ENCODE data around the gene PPM1L. TPM values are rescaled to one million over a fixed set of nuclear protein-coding genes. Genes with fewer than 3 reads are reported as not detected.
A peak's percentile ranks its signal among the peaks of the same experiment; 100 is the strongest.
"Not testable (repeated sequence)": the region's sequence is repeated elsewhere in the genome, so short reads cannot be mapped to it uniquely, and the experiment has no call there.

PPM1L gene
- total RNA-seq, result 63.9 TPM
- long read RNA-seq, partial matches to known transcripts, result 1 of 5 reads
- long read RNA-seq, other reads (novel, unspliced or antisense), result 4 of 5 reads

GRCh38 chr3:160755776-160756304, at the start of gene PPM1L:
PPM1L (plus strand) TSS chr3:160756231.
- ATAC-seq (peak; percentile 65), DNase-seq (ENCODE audit: missing footprints) (peak; percentile 88)
- intact Hi-C loops (cut with DNase I), result loop anchor here (2.0 to 10.0 kb wide), 7 partner anchors 45 to 349 kb away; partner anchors contain the start of genes B3GALNT1 and KPNA4

DNA sequence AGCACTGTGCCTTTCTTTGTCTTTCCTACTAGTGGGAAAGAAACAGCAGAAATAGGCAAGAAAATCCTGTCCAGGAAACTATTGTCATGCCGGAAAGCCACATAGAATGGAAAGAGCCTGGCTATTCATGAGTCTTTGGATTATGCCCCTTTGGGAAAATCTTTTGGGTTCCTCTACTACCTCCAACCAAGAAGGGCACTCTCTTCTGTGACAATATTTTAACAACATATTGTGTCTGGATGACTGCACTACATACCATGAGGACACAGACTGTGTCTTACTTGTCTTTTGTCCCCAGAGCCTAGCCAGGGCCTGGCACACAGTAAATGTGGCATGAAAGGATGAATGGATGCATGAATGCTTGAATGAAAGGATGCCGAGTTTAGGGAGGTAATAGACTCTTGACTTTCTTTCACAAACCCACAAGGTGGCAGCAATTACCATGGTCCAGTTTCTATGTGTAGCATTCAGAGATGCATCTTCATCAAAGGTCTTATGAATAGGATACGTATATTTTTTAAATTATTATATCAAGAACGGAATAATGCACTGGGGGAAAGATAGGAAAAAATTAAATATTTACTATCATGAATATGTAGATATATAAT, 48.7 kb upstream of the PPM1L start:
- intact Hi-C loops (cut with DNase I), result loop anchor here (1.0 to 10.0 kb wide), 4 partner anchors 48 to 718 kb away; partner anchors contain the start of gene PPM1L
- ATAC-seq (peak; percentile 71), DNase-seq (ENCODE audit: missing footprints) (no peak)

- ATAC-seq (no peak), DNase-seq (ENCODE audit: missing footprints) (no peak)
- intact Hi-C loops (cut with DNase I), result loop anchor here (10.0 kb wide), 3 partner anchors 45 to 715 kb away; partner anchors contain the start of gene PPM1L
Measured at GRCh38 chr3:160709477-160710182, 46.4 kb upstream of the PPM1L start.

GRCh38 chr3:160713144-160713543, 42.9 kb upstream of the PPM1L start:
- DNase-seq (ENCODE audit: missing footprints); ATAC-seq; intact Hi-C loops (cut with DNase I): not testable (repeated sequence)

GRCh38 chr3:160719710-160720109, 36.3 kb upstream of the PPM1L start:
- intact Hi-C loops (cut with DNase I), result no loop called here
- ATAC-seq (no peak), DNase-seq (ENCODE audit: missing footprints) (no peak)

DNA sequence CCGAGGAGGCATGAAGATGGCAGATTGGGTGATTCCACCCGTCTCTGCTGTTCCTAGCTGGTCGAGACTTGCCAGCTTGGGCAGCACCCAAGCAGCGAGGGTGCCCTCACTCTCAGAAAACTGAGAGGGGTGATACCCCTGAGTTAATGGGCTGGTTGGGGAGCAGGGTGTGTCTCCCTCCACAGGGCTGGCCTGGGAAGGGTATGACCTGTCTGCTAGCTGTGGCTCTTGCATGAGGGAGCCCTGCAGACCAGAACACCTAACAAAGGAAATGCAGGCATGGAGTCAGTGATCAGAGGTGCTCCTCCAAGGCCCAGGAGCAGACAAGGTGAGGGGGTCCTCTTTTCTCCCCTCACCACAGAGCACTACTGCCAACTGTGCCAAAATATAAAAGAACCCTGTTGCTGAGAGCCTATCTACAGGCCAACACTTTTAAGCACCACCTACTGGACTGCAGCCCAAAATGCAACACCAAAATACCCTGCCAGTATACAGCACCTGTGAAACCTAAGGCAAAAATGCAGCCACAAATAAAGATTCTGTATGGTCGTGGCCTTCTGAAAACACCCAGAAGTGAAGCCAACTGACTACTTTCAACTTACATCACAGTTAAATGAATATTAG, 35.8 kb upstream of the PPM1L start:
- intact Hi-C loops (cut with DNase I), result no loop called here
- ATAC-seq, result peak; percentile 26

DNA sequence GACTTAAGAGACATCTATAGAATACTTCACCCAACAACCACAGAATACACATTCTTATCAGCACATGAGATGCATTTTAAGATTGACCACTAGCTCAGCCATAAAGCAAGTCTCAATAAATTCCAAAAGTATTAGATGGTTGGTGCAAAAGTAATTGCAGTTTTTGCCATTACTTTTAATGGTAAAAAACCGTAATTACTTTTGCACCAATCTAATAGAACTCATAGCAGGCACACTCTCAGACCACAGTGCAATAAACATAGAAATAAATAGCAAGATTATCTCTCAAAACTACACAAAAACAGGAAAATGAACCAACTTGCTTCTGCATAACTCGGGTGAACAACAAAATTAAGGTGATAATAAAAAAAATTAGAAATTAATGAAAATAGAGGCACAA, 33.7 kb upstream of the PPM1L start:
- intact Hi-C loops (cut with DNase I), result no loop called here
- no peak for DNase-seq (ENCODE audit: missing footprints)
- ATAC-seq, result no peak

More for the DNA sequence above, 35.8 kb upstream of the PPM1L start:
- no peak for DNase-seq (ENCODE audit: missing footprints)

- intact Hi-C loops (cut with DNase I), result no loop called here
- DNase-seq (ENCODE audit: missing footprints), result no peak
Measured at GRCh38 chr3:160725338-160725737, 30.7 kb upstream of the PPM1L start.

GRCh38 chr3:160735826-160736225, 20.2 kb upstream of the PPM1L start:
- DNase-seq (ENCODE audit: missing footprints), result no peak
- intact Hi-C loops (cut with DNase I), result no loop called here

More at GRCh38 chr3:160725338-160725737, 30.7 kb upstream of the PPM1L start:
- no peak for ATAC-seq

DNA sequence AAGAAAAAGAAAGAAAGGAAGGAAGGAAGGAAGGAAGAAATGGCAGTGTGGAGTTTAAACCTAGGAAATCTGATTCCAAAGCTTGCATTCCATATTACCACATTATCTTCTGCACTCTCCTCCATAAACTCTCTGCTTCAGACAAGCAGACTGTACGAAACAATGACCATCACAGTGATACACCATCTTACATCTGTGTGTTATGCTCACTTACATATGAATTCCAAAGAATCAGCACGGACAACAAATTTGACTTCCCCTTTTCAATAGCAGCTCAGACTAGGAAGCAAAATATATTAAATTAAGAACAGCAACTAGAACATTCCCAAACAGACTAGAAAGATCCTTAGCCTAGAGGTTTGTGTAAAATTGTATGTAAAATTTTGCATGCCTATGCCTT, 18.0 kb upstream of the PPM1L start:
- DNase-seq (ENCODE audit: missing footprints) (no peak), ATAC-seq (no peak)
- intact Hi-C loops (cut with DNase I), result no loop called here

More at GRCh38 chr3:160735826-160736225, 20.2 kb upstream of the PPM1L start:
- no peak for ATAC-seq

DNA sequence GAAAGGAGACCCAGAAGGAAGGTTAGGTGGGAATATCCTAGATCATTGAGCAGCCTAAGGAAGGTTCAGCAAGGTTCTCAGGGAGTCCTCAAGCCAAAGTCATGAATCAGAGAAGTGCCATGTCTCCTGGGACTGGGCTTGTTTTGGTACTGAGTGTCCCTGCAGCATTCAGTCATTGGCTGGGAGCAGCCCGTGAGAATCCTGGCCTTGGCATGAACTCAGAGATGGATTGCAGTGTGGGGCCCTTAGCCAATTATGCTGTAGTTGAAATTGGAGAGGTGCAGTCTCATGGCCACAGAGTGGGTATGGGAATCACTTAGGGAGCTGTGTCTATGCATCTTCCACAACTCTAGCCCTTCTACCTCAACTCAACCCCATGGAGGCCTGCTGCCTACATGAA, 17.0 kb upstream of the PPM1L start:
- ATAC-seq (peak; percentile 91), DNase-seq (ENCODE audit: missing footprints) (peak; percentile 34)
- intact Hi-C loops (cut with DNase I), result no loop called here

- no peak for DNase-seq (ENCODE audit: missing footprints)
- intact Hi-C loops (cut with DNase I), result no loop called here
- no peak for ATAC-seq
Measured at GRCh38 chr3:160746976-160747375, 9.1 kb upstream of the PPM1L start.

DNA sequence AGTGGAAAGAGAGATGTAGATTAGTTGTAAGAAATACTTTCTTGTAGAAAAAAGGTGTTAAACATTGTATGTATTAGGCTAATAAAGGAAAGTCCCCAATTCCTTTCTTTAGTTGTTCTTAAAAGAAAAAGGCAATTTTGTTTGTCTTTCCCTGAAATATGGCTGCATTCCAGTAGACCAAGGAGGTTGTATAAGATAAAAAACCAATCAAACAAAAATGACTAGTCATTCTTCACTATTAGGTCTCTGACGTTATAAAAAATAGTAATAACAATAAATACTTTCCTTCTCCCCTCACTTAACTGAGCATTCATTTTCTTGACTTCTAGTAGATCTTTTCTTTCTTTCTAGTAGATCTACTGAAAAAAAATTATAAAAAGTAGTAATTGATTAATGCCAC, 8.6 kb upstream of the PPM1L start:
- DNase-seq (ENCODE audit: missing footprints) (no peak), ATAC-seq (no peak)
- intact Hi-C loops (cut with DNase I), result no loop called here

- DNase-seq (ENCODE audit: missing footprints) (no peak), ATAC-seq (no peak)
- intact Hi-C loops (cut with DNase I), result no loop called here
Measured at GRCh38 chr3:160748231-160748630, 7.8 kb upstream of the PPM1L start.

DNA sequence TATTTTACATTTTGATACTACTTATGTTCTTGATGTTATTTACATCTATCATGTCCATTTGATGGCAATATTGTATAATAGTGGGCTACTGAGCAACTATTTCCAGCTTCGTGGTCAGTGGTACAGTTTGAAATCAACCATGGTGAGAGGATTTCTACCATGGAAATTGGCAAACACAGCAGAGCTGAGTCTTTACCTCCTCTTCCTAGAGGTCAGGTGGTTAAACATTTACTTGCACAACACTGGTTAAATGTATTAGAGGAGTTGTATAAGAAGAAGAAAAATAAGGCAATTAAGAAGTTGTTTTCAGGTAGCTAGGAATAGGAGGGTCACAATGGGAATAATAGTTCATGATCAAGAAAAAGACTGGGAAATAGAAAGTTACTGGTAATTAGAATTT, 7.2 kb upstream of the PPM1L start:
- ATAC-seq (no peak), DNase-seq (ENCODE audit: missing footprints) (no peak)
- intact Hi-C loops (cut with DNase I), result no loop called here

GRCh38 chr3:160753953-160754352, 2.1 kb upstream of the PPM1L start:
- intact Hi-C loops (cut with DNase I), result loop anchor here (10.0 kb wide), 2 partner anchors 49 to 351 kb away; partner anchors contain the start of gene B3GALNT1

DNA sequence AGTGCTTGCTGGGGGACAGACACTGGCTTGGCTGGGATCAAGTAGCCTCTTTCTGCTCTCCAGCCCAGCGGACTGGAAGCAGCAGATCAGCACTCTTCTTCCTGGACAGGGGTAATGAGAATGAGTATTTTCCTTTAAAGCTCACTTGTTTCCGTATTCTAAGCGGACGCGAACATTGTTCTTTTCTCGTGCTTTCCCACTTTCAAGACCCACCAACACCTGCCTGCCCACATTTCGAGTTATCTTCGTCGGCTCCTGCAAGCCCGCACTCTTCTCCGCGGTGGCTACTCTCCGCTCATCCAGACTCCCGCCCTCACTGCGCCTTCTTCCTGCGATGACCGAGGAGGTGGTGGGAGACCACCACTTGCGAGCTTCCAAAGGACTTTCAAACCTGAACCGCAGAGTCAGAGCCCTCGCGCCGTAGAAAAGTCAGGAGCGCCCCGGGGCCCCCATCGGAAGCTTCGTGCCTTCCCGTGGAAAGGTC, 1.6 kb upstream of the PPM1L start:
- DNase-seq (ENCODE audit: missing footprints) (no peak), ATAC-seq (no peak)
- intact Hi-C loops (cut with DNase I), result loop anchor here (10.0 kb wide), 2 partner anchors 50 to 350 kb away; partner anchors contain the start of gene B3GALNT1

More at GRCh38 chr3:160753953-160754352, 2.1 kb upstream of the PPM1L start:
- no peak for DNase-seq (ENCODE audit: missing footprints)
- no peak for ATAC-seq

DNA sequence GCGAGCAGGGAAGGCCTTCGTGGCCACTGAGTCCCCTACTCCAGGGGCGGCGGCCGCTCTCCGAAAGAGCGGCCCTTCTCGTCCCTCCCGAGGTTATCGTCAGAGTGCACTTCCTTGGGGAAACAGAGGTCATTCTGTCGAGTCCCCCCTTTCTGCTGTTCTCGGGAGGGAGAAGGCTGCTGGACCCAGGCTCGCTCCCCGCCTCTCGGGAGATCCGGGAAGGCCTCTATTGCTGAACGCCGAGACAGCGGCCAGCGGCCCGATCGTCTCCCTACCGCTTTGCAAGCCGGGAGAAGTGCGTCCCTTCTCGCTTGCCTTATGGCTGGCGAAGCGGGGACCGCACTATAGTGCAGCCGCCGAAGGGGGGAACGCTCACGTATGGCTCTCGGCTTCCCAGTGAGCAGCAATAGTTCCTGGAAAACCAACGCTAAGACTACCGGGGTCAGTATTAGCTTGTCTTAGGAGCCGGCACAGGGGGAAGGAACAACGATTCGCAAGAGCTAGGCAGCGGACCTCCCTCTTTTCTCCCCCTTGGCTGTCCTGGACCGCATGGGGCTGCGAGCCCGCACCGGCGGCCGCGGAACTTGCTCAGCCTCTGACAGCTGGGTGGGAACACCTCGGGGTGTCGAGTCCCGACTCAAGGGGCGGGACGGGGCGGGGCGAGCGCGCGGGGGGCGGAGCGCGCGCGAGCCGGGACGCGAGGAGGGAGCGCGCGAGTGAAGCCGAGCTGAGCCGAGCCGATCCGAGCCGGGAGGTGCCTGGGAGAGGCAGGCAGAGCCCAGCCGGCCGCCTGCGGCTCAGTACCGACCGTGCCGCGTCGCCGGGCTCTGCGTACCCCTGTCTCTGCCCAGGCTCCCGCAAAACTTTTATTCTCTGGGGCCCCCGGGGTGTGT, 930 bp upstream of the PPM1L start:
- ATAC-seq (peak; percentile 95), DNase-seq (ENCODE audit: missing footprints) (peak; percentile 95)
- intact Hi-C loops (cut with DNase I), result loop anchor here (5.0 to 10.0 kb wide), 6 partner anchors 50 to 350 kb away; partner anchors contain the start of genes B3GALNT1 and KPNA4
